ENCODE measurements around the gene OXT. TPM values are rescaled to one million over a fixed set of nuclear protein-coding genes. Genes with fewer than 3 reads are reported as not detected.

The OXT gene
- polyA plus RNA-seq, 1 experiment: not detected

- Histone ChIP-seq H3K9me3 (ENCODE audit: control insufficient read depth, insufficient read depth, low read length) (no peaks in the 10 kb centered on the region; the same call in 1 of the 2 replicates), H3K27ac (ENCODE audit: low read depth, low read length) (no peak overlapping the region), H3K4me3 (ENCODE audit: low read depth, low read length) (no peak overlapping the region), H3K27me3 (ENCODE audit: control insufficient read depth, insufficient read depth, low read length) (peaks cover 13% of the 10 kb centered on the region)
- ChIA-PET CTCF (no interaction called here), POLR2A (no interaction called here)
- DNase-seq (ENCODE audit: low read depth, low spot score): no peak
- TF ChIP-seq CTCF (IDR thresholded peaks at IDR 0.05; ENCODE audit: low read depth, low read length): no peak
Observed at GRCh38 chr20:3093861-3094361, 22.5 kb downstream of the OXT start.

GRCh38 chr20:3094848-3095629 lies 23.6 kb downstream of the OXT start:
- CTCF ChIA-PET: no interaction called here
- Histone ChIP-seq H3K27me3 (ENCODE audit: control insufficient read depth, insufficient read depth, low read length) (peaks cover 12% of the 10 kb centered on the region), H3K4me3 (ENCODE audit: low read depth, low read length) (no peak overlapping the region), H3K9me3 (ENCODE audit: control insufficient read depth, insufficient read depth, low read length) (no peaks in the 10 kb centered on the region; the same call in 1 of the 2 replicates), H3K27ac (ENCODE audit: low read depth, low read length) (no peak overlapping the region)
- no peak for TF ChIP-seq CTCF (IDR thresholded peaks at IDR 0.05; ENCODE audit: low read depth, low read length)
- POLR2A ChIA-PET: no interaction called here
- DNase-seq (ENCODE audit: low read depth, low spot score): no peak

- ChIA-PET POLR2A (no interaction called here), CTCF (no interaction called here)
- TF ChIP-seq CTCF (IDR thresholded peaks at IDR 0.05; ENCODE audit: low read depth, low read length): no peak
Observed at GRCh38 chr20:3100480-3100879, 29.1 kb downstream of the OXT start.

GRCh38 chr20:3101251-3101650 lies 29.8 kb downstream of the OXT start:
- no peaks in the 10 kb centered on the region for H3K27me3 ChIP-seq (ENCODE audit: control insufficient read depth, insufficient read depth, low read length)
- H3K27ac ChIP-seq (ENCODE audit: low read depth, low read length): no peak overlapping the region
- ChIA-PET POLR2A (no interaction called here), CTCF (interaction anchor here (0.7 kb wide), 1 partner anchor 56 kb away, joined by 9 read pairs; no protein-coding TSS in a partner anchor)
- no peak for DNase-seq (ENCODE audit: low read depth, low spot score)
- TF ChIP-seq CTCF (IDR thresholded peaks at IDR 0.05; ENCODE audit: low read depth, low read length): no peak
- H3K4me3 ChIP-seq (ENCODE audit: low read depth, low read length): no peak overlapping the region
- no peaks in the 10 kb centered on the region for H3K9me3 ChIP-seq (ENCODE audit: control insufficient read depth, insufficient read depth, low read length)

More at GRCh38 chr20:3100480-3100879, 29.1 kb downstream of the OXT start:
- no peak for DNase-seq (ENCODE audit: low read depth, low spot score)
- H3K9me3 ChIP-seq (ENCODE audit: control insufficient read depth, insufficient read depth, low read length): no peaks in the 10 kb centered on the region
- H3K4me3 ChIP-seq (ENCODE audit: low read depth, low read length): no peak overlapping the region
- no peak overlapping the region for H3K27ac ChIP-seq (ENCODE audit: low read depth, low read length)
- H3K27me3 ChIP-seq (ENCODE audit: control insufficient read depth, insufficient read depth, low read length): no peaks in the 10 kb centered on the region
